Suprapubic skin (tissue), 4 donors: ENCODE results near the gene STEAP1B. TPM values are rescaled to one million over a fixed set of nuclear protein-coding genes. Genes with fewer than 3 reads are reported as not detected.
"Not testable (repeated sequence)": the region's sequence is repeated elsewhere in the genome, so short reads cannot be mapped to it uniquely, and the experiment has no call there.

ENCODE experiments used
- DNase-seq, 2 donors: peaks; one replicate each; pipeline ENCODE4 v3.0.0-alpha.2; 2019; ENCODE audit warnings: low spot score in 2 of 2
- H3K27ac ChIP-seq: fragments of 200-600 bp; sonication (generic); one replicate; pipeline ENCODE4 v1.5.1; 2019
- H3K27me3 ChIP-seq: fragments of 200-600 bp; sonication (generic); one replicate; pipeline ENCODE4 v1.5.1; 2019
- H3K36me3 ChIP-seq: fragments of 200-600 bp; sonication (generic); one replicate; pipeline ENCODE4 v1.5.1; 2019
- H3K4me1 ChIP-seq: fragments of 200-600 bp; sonication (generic); one replicate; pipeline ENCODE4 v1.5.1; 2019
- H3K4me3 ChIP-seq: fragments of 200-600 bp; sonication (generic); one replicate; pipeline ENCODE4 v1.5.1; 2019; ENCODE audit warnings: mild to moderate bottlenecking
- H3K9me3 ChIP-seq: fragments of 200-600 bp; sonication (generic); one replicate; pipeline ENCODE4 v1.5.1; 2019
- EP300 ChIP-seq: sonication (generic); formaldehyde crosslinking; IDR thresholded peaks from one replicate; pipeline ENCODE4 v1.6.1; 2017; ENCODE audit warnings: antibody characterized with exemption
- POLR2A ChIP-seq, 2 donors: fragments of 450-650 bp; IDR thresholded peaks; one replicate each; pipeline ENCODE4 v1.6.1; 2017; ENCODE audit warnings: antibody characterized with exemption in 2 of 2, mild to moderate bottlenecking in 2 of 2, moderate library complexity in 2 of 2
- POLR2AphosphoS5 ChIP-seq, 3 donors: sonication (generic); formaldehyde crosslinking; IDR thresholded peaks; one replicate each; pipeline ENCODE4 v1.6.1; 2017; ENCODE audit warnings: antibody characterized with exemption in 3 of 3
- WGBS: methylation state at CpG from one replicate; pipeline ENCODE4 v1.1.5; 2018; 5-methylcytosine and 5-hydroxymethylcytosine counted together
- total RNA-seq, 4 donors: library from RNA; depleted of rRNA; stranded (reverse); fragments of >200 nt; gene quantifications; one replicate each; pipeline ENCODE4 v1.1.0, GENCODE V29; 2016
- TF ChIP-seq, protein P1 (sequence below), 2 donors: fragments of 200-600 bp in 1 of 2; fragments of 450-650 bp in 1 of 2; sonication (generic) in 1 of 2; IDR thresholded peaks; one replicate each; pipeline ENCODE4 v1.5.1; 2016 to 2019; ENCODE audit warnings: antibody characterized with exemption in 2 of 2, mild to moderate bottlenecking in 1 of 2, moderate library complexity in 1 of 2

The STEAP1B gene
- total RNA-seq, 4 donors from 2014 or later: 0.64 TPM; not detected in 3

DNA sequence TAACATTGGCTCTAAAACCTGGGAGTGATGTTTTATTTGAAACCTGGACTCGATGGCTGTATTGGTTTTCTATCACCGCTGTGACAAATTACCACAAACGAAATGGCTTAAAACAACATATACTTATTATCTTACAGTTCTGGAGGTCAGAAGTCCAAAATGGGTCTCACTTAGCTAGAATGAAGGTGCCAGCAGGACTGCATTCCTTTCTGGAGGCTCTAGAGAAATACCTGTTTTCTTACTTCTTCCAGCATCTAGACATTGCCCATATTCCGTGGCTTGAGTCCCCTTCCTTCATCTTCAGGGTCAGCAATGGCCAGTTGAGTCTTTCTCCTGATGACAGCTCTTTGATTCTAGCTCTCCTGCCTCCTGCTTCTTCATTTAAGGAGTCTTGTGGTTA, 44.3 kb upstream of the STEAP1B start:
- WGBS: 87% methylated on average over 4 of the region's 4 CpGs
- no peak overlapping the region for H3K4me3 ChIP-seq
- H3K27me3 ChIP-seq: peaks cover 42% of the 10 kb centered on the region
- H3K4me1 ChIP-seq: no peaks in the 10 kb centered on the region
- DNase-seq: no peak
- no peak for TF ChIP-seq POLR2A (IDR thresholded peaks at IDR 0.05)
- TF ChIP-seq POLR2AphosphoS5 (IDR thresholded peaks at IDR 0.05): no peak
- no peak overlapping the region for H3K27ac ChIP-seq
- no peaks in the 10 kb centered on the region for H3K9me3 ChIP-seq
- H3K36me3 ChIP-seq: no peaks in the 10 kb centered on the region

- H3K27ac ChIP-seq: no peak overlapping the region
- WGBS: 86% methylated on average over 7 of the region's 7 CpGs
- DNase-seq: no peak
- peaks cover 35% of the 10 kb centered on the region for H3K27me3 ChIP-seq
- H3K4me1 ChIP-seq: no peaks in the 10 kb centered on the region
- no peak for TF ChIP-seq EP300
- TF ChIP-seq POLR2A (IDR thresholded peaks at IDR 0.05): no peak
- no peak for TF ChIP-seq POLR2AphosphoS5 (IDR thresholded peaks at IDR 0.05)
- TF ChIP-seq, protein P1, sequence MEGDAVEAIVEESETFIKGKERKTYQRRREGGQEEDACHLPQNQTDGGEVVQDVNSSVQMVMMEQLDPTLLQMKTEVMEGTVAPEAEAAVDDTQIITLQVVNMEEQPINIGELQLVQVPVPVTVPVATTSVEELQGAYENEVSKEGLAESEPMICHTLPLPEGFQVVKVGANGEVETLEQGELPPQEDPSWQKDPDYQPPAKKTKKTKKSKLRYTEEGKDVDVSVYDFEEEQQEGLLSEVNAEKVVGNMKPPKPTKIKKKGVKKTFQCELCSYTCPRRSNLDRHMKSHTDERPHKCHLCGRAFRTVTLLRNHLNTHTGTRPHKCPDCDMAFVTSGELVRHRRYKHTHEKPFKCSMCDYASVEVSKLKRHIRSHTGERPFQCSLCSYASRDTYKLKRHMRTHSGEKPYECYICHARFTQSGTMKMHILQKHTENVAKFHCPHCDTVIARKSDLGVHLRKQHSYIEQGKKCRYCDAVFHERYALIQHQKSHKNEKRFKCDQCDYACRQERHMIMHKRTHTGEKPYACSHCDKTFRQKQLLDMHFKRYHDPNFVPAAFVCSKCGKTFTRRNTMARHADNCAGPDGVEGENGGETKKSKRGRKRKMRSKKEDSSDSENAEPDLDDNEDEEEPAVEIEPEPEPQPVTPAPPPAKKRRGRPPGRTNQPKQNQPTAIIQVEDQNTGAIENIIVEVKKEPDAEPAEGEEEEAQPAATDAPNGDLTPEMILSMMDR (IDR thresholded peaks at IDR 0.05): no peak
- H3K4me3 ChIP-seq: no peak overlapping the region
- H3K36me3 ChIP-seq: no peaks in the 10 kb centered on the region
- no peaks in the 10 kb centered on the region for H3K9me3 ChIP-seq
Observed at GRCh38 chr7:22543169-22543568, 43.2 kb upstream of the STEAP1B start.

DNA sequence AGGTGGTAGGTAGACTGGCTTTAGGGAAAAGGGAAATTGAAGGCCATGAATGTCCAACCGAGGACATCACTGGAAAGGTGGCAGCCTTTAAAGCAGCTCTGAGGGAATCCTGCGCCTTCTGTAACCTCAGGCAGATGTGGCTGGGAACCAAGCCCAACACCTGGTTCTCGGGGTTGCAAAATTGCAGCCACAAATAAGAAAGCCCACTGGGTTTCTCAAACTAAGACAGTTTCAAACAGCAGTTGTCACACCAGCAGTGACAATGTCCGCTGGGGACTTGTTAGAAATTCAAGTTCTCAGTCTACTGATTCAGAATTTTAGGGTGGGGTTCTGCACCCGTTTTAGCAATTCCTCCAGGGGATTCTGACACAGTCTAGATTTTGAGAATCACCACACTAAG, 42.7 kb upstream of the STEAP1B start:
- no peak overlapping the region for H3K4me3 ChIP-seq
- WGBS: 53% methylated on average over 5 of the region's 5 CpGs
- no peaks in the 10 kb centered on the region for H3K4me1 ChIP-seq
- H3K27me3 ChIP-seq: peaks cover 34% of the 10 kb centered on the region
- no peak for DNase-seq
- H3K27ac ChIP-seq: no peak overlapping the region
- TF ChIP-seq EP300: no peak
- TF ChIP-seq POLR2AphosphoS5 (IDR thresholded peaks at IDR 0.05): no peak
- TF ChIP-seq POLR2A (IDR thresholded peaks at IDR 0.05): no peak
- TF ChIP-seq, protein P1 (IDR thresholded peaks at IDR 0.05): no peak
- H3K9me3 ChIP-seq: no peaks in the 10 kb centered on the region
- H3K36me3 ChIP-seq: no peaks in the 10 kb centered on the region

DNA sequence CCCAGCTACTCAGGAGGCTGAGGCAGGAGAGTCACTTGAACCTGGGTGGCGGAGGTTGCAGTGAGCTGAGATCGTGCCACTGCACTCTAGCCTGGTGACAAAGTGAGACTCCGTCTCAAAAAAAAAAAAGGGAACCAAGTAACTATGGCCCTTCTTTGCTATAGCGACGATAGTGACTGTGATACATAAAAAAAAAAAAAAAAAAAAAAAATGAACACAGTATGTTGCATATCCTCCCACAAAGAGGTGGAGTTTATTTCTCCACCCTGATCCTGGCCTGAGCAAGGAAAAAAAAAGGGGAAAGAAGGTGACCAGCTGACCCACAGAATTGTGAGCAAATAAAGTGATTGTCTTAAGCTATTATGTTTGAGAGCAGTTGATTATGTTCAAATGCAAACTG, 42.3 kb upstream of the STEAP1B start:
- Histone ChIP-seq H3K27ac (no peak overlapping the region), H3K36me3 (no peaks in the 10 kb centered on the region), H3K9me3 (no peaks in the 10 kb centered on the region), H3K4me1 (no peaks in the 10 kb centered on the region), H3K27me3 (peaks cover 30% of the 10 kb centered on the region), H3K4me3 (no peak overlapping the region)
- TF ChIP-seq POLR2AphosphoS5 (IDR thresholded peaks at IDR 0.05) (no peak), EP300 (no peak), POLR2A (IDR thresholded peaks at IDR 0.05) (no peak)
- TF ChIP-seq, protein P1 (IDR thresholded peaks at IDR 0.05): no peak
- 97% methylated on average over 5 of the region's 5 CpGs for WGBS
- DNase-seq: no peak

DNA sequence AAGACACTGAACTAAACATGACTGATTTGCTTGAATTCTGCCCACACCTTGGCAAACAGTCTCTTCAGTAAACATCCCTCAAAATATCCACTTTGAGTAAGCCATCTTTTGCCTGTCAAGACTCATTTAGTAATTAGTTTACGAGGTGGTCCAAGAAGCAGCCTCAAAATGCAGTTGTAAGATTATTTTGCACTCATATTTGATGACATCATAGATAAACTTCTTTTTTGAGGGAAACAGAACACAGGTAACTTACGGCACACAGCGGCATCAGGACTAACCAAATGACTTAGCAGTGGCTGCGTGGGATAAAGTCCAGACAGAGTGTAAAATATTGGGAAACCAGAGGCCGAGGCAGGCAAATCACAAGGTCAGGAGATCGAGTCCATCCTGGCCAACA, 41.8 kb upstream of the STEAP1B start:
- H3K4me3 ChIP-seq: no peak overlapping the region
- no peaks in the 10 kb centered on the region for H3K36me3 ChIP-seq
- H3K27ac ChIP-seq: no peak overlapping the region
- H3K27me3 ChIP-seq: peaks cover 25% of the 10 kb centered on the region
- WGBS: 94% methylated on average over 6 of the region's 6 CpGs
- no peaks in the 10 kb centered on the region for H3K9me3 ChIP-seq
- H3K4me1 ChIP-seq: no peaks in the 10 kb centered on the region
- TF ChIP-seq, protein P1 (IDR thresholded peaks at IDR 0.05): no peak
- DNase-seq: no peak

DNA sequence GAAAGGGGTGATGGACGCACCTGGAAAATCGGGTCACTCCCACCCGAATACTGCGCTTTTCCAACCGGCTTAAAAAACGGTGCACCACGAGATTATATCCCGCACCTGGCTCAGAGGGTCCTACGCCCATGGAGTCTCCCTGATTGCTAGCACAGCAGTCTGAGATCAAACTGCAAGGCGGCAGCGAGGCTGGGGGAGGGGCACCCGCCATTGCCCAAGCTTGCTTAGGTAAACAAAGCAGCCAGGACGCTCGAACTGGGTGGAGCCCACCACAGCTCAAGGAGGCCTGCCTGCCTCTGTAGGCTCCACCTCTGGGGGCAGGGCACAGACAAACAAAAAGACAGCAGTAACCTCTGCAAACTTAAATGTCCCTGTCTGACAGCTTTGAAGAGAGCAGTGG, 28.5 kb upstream of the STEAP1B start:
- H3K27ac ChIP-seq, H3K4me1 ChIP-seq, H3K27me3 ChIP-seq, H3K4me3 ChIP-seq, H3K9me3 ChIP-seq, DNase-seq, H3K36me3 ChIP-seq: not testable (repeated sequence)
- WGBS: no CpG with 5 or more reads among the region's 14 CpGs

DNA sequence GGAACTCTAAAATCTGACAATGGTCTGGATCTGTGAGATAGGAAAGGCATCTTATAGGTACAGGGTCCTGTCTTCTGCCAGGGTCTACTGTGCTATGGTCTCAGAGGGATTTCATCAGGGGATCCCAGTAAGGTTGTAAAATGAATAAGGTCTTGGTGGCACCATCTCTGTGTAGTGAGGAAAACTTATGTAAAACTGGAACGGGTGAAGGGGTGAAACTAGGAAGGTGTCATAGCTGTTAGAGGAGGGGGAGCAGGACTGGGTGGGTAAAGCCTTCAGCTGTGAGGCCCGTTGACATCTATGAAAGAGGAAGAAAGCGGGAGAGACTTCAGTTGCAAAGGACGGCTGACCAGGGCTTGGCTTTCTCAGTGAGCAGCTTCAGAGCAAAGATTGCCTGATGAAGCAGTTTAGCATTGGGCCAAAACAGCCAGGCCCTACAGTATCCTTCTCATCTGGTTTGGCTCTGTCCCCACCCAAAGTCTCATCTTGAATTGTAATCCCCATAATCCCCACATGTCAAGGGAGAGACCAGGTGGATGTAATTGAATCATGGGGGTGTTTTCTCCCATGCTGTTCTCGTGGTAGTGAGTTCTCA, 24.5 kb upstream of the STEAP1B start:
- not testable (repeated sequence) for H3K9me3 ChIP-seq, DNase-seq, H3K36me3 ChIP-seq, H3K4me1 ChIP-seq, H3K27me3 ChIP-seq, H3K27ac ChIP-seq, H3K4me3 ChIP-seq
- 48% methylated on average over 5 of the region's 5 CpGs for WGBS

GRCh38 chr7:22523478-22524352, 23.7 kb upstream of the STEAP1B start:
- not testable (repeated sequence) for H3K4me3 ChIP-seq, H3K36me3 ChIP-seq, H3K27me3 ChIP-seq, DNase-seq, H3K27ac ChIP-seq, H3K4me1 ChIP-seq, H3K9me3 ChIP-seq
- WGBS: 37% methylated on average over 16 of the region's 16 CpGs

- not testable (repeated sequence) for H3K4me3 ChIP-seq, H3K9me3 ChIP-seq, H3K36me3 ChIP-seq, DNase-seq, H3K27me3 ChIP-seq, H3K4me1 ChIP-seq, H3K27ac ChIP-seq
- 80% methylated on average over 1 of the region's 1 CpG for WGBS
Observed at GRCh38 chr7:22519560-22519959, 19.6 kb upstream of the STEAP1B start.
